ENCODE measurements around the gene ACY1.

Gene ACY1

GRCh38 chr3:51982838-51983577 lies at the start of gene ACY1:
Gene ACY1 (plus strand): TSS chr3:51983535. CDS start chr3:51984065, 530 bp downstream.
- DNase-seq (ENCODE audit: low read depth in 1 of 2, low spot score in 1 of 2), result peak in 1 of 2 donors; percentile 61

DNA sequence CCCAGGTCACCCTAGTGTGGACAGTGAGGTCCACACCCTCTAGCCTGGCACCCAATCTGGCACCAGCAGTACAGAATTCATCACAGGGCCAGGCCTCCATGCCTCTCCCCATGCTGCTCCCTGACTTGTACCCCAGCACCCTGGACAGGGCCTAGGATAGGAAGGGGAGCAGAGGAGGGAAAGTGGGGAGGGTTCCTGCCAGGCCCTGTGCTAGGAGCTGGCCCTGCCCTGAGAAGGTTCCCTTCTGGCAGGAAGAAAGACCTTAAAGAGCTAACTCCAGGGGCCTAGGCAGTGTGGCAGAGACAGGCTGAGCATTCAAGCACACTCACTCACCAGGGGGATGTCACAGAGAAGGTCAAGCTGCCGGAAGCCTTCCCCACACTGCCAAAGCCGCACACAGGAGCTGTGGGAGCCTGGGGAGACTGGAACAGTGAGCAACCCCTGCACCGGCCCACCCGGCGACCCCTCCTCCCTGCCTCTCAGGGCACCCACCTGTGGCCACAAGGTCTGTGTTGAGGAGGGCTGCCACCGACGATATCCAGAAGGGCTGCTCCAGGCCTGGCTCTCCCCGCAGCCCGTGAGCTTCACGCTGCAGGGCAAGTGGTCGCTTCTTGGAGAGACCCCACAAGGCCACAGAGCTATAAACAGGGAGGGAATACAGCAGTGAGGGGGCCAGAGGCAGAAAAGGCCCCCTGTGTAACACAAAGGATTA lies 49.0 kb upstream of the ACY1 start:
- DNase-seq (ENCODE audit: low read depth in 1 of 2, low spot score in 1 of 2), result no peak

GRCh38 chr3:51934991-51935885 lies 48.1 kb upstream of the ACY1 start:
- DNase-seq (ENCODE audit: low read depth in 1 of 2, low spot score in 1 of 2), result no peak

DNA sequence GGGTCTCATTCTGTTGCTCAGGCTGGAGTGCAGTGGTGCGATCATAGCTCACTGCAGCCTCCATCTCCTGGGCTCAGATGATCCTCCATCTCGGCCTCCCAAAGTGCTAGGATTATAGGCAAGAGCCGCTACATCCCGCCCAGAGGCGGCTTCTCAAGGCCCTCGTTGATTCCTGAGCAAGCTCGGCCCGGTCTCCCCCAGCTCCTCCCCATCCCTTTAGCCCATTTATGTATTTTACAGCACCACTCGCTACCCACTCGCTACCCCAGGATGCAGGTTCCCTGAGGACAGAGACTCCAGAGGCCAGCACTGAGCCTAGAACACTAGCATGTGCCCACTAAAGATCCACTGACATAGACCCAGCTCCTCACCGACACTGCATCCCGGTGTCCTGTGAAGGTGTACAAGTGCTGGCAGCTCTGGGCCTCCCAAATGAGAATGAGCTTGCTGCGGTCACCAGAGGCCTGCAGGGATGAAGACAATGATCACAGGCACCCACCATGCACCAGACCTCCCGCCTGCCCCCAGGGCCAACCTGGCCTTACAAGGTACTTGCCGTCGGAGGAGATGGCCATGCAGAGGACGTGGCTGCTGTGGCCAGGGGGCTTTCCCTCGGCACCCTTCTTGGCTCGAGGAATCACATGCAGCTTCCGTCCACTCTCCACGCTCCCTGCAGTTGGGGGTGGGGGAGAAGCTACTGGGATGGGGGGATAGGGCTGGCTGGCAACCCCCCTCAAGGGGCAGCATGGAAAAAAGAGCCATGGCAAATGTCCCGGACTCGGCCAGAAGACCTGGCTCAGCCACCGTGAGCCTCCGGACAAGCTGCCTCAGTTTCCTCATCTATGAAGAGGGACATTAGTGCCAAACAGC lies 47.2 kb upstream of the ACY1 start:
- DNase-seq (ENCODE audit: low read depth in 1 of 2, low spot score in 1 of 2), result no peak

- DNase-seq (ENCODE audit: low read depth in 1 of 2, low spot score in 1 of 2), result no peak
Observed at GRCh38 chr3:51937014-51937413, 46.3 kb upstream of the ACY1 start.

- DNase-seq (ENCODE audit: low read depth in 1 of 2, low spot score in 1 of 2), result no peak
Observed at GRCh38 chr3:51937611-51938450, 45.5 kb upstream of the ACY1 start.

- DNase-seq (ENCODE audit: low read depth in 1 of 2, low spot score in 1 of 2), result no peak
Observed at GRCh38 chr3:51938780-51939425, 44.4 kb upstream of the ACY1 start.

- DNase-seq (ENCODE audit: low read depth in 1 of 2, low spot score in 1 of 2), result no peak
Observed at GRCh38 chr3:51940648-51941462, 42.5 kb upstream of the ACY1 start.

DNA sequence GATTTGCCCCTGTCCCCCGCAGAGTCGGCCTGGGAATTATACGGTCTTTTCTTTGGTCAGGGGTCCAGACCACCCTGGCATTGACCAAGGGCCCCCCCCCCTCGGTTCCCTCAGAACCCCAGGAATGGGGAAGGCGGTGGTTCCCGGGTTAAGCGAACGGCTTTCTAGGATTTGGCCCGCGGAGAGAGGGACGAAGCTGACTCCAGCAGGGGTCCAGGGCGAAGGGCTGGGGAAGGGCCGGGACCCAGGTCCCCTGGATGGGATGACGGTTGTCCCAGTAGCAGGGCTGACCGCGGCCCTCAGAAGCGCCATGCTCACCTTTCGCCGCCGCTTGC lies 41.9 kb upstream of the ACY1 start:
- no peak for DNase-seq (ENCODE audit: low read depth in 1 of 2, low spot score in 1 of 2)

DNA sequence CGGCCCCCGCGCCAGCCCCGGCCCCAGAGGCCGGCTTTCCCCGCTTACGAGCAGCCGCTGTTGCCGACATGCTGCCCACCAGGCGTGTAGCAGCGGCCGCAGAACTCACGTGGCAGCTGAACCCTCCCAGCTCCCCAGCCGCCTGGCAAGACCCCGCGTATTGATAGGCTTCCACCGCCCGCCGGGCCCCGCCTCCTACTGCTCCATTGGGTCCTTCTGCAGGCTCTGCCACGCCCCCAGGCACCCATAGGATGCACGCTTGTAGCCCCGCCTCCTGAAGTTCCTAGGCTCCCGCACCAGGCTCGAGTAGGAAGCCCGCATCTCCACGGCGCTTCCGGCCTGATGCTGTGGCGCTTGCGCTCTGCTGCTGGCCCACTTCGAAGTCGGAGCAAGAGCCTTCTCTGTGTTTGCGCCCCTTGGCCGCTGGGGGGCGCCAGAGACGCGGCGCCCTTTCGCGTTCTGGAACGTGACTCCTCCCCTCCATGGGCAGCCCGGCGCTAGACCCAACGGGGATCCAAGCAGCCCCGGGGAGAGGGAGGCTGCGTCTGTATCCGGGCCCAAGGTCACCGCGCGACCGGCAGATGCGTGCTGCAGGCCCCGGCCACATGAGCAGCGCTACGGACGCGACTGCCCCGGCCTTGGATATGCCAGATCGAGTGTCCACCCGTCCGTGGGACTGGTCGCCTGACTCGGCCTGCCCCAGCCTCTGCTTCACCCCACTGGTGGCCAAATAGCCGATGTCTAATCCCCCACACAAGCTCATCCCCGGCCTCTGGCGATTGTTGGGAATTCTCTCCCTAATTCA lies 41.3 kb upstream of the ACY1 start, which contains the start of the genes PARP3 and RRP9:
Gene PARP3, plus strand, starts transcription at position 566 of the 805 bp plus-strand sequence. CDS start 993 bp downstream, outside the sequence.
Gene RRP9, minus strand, starts transcription at position 107 of the 805 bp plus-strand sequence. Its CDS starts 37 bp downstream, at position 70.
- DNase-seq (ENCODE audit: low read depth in 1 of 2, low spot score in 1 of 2), result peak; percentile 98 to 99

DNA sequence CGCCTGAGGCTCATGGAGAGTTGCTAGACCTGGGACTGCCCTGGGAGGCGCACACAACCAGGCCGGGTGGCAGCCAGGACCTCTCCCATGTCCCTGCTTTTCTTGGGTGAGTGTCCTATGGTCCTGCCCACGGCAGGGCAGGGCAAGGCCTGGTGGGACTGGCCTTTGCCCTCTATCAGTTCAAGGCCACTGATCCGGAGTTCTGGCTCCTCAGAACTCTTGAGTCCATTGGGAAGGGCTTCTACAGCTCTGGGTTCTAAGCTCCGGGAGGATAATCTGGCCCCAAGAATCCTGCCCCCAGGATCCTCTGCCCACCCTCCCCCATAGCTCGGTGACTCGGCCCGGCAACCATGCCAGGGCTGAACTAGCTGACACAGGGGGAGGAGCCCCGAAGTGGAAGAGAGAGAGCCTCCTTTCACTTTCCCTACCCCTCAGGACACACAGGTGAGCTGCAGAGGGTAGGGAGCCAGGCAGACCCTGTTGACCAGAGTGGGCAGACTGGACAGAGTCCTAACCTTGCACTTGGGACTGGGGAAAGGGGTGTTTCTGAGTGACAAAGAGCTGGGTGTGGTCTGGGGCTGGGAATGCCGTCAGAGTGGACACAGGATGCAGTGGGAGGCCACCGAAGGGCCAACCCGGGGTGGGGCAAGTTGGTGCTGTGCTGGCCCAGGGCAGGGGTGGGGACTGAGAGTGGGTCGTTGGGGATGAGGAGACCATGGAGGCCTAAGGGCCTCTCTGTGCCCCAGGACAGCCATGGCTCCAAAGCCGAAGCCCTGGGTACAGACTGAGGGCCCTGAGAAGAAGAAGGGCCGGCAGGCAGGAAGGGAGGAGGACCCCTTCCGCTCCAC lies 40.5 kb upstream of the ACY1 start:
- peak in 1 of 2 donors; percentile 37 for DNase-seq (ENCODE audit: low read depth in 1 of 2, low spot score in 1 of 2)

DNA sequence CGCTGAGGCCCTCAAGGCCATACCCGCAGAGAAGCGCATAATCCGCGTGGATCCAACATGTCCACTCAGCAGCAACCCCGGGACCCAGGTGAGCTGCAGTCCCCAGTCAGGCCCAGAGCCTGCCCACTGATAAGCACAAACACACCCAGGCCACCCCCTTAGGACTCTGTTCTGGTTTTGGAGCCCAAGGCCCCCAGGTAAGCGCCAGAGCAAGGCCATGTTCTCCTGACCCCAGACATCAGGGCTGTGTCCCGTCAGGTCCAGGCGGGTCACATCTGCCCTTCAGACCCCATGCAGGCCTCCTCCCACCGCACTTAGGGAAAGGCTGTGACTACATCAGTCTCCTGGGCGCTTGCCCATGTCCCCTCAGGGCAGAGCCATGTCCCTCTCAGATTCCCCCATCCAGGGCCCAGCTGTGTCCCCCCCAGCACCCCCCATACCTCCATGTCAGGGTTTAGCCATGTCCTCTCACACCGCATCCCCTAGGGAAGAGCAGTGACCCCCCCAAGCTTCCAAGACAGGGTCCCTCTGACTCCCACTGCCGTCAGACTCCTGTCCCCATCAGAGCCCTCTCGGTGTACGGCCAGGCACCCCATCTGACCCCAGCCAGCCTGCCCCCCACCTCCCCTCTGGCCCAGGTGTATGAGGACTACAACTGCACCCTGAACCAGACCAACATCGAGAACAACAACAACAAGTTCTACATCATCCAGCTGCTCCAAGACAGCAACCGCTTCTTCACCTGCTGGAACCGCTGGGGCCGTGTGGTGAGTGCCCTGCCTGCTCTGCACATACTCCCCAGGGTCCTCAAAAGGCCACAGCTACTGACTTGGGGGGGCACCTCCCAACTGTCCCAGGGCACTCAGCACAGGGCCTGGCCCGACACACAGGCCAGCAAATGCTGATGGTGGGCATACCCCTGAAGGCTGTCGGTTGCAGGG lies 39.6 kb upstream of the ACY1 start:
- DNase-seq (ENCODE audit: low read depth in 1 of 2, low spot score in 1 of 2), result no peak

DNA sequence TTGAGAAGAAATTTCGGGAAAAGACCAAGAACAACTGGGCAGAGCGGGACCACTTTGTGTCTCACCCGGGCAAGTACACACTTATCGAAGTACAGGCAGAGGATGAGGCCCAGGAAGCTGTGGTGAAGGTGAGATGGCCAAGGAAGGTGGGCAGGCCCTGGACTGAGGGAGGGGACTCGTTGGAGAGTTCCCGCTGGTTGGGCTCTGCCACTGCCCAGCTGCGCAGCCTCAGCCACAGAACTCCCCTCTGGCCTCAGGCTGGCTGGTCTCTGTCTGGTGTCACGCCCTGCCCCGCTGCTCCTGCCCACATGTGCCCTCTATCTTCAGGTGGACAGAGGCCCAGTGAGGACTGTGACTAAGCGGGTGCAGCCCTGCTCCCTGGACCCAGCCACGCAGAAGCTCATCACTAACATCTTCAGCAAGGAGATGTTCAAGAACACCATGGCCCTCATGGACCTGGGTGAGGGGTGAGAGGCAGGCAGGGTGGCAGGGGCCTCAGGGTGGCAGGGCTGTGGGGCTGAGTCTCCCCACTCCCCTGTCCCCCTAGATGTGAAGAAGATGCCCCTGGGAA lies 38.8 kb upstream of the ACY1 start:
- no peak for DNase-seq (ENCODE audit: low read depth in 1 of 2, low spot score in 1 of 2)

GRCh38 chr3:51945031-51945840 lies 38.1 kb upstream of the ACY1 start:
- no peak for DNase-seq (ENCODE audit: low read depth in 1 of 2, low spot score in 1 of 2)

Data from activated T-helper 1 cell treated with anti-CD3 and anti-CD28 coated beads, Interleukin-2, amount 50 U/mL, for 16 hours (primary cell).